PC-9 (cell line): ENCODE results near the gene SLC2A8. TPM values are rescaled to one million over a fixed set of nuclear protein-coding genes. Genes with fewer than 3 reads are reported as not detected.

Experiments used
- total RNA-seq: library from RNA; stranded (reverse); gene quantifications from 2 replicates; pipeline ENCODE4 v1.2.3, GENCODE V29; 2021

SLC2A8 gene
- total RNA-seq, 1 experiment from 2014 or later, result 19.1 TPM

Other genes with a start within 250 kb of the SLC2A8 start
- 10.8 and 18.1 TPM in 2 replicates for gene GARNL3, start 132.4 kb upstream of the SLC2A8 start, total RNA-seq
- 5.5 and 5.8 TPM in 2 replicates for gene ZNF79, start 27.2 kb downstream of the SLC2A8 start, total RNA-seq
- 1,648 and 1,717 TPM in 2 replicates for gene RPL12, start 54.2 kb downstream of the SLC2A8 start, total RNA-seq
- gene LRSAM1, start 54.3 kb downstream of the SLC2A8 start, total RNA-seq, result 44.0 and 63.9 TPM in 2 replicates
- gene STXBP1, start 215.1 kb downstream of the SLC2A8 start, total RNA-seq, result 35.1 and 44.0 TPM in 2 replicates